K562 (cell line): ENCODE data around the gene ANTKMT. TPM values are rescaled to one million over a fixed set of nuclear protein-coding genes. Genes with fewer than 3 reads are reported as not detected.

Experiments
- ATAC-seq: fragments of 200-7000 bp; cut with Tn5 transposase; 3 replicates; pipeline ENCODE4 v1.9.1; 2020; ENCODE audit warnings: moderate library complexity
- BruUV-seq: library from RNA; stranded (reverse); fragments of 400-500 nt; replicated peaks from 2 replicates; lab custom pipeline; 2021; lab: Mats Ljungman, UMichigan
- CTCF ChIA-PET: fragments of 300-600 bp; formaldehyde crosslinking; extraction: SDS; loops from one replicate; lab custom pipeline; 2021; ENCODE audit warnings: low intra/inter-chr PET ratio; lab: Yijun Ruan, JAX
- POLR2A ChIA-PET: fragments of 300-600, 350-650 bp; sonication (Branson Sonifier 250); formaldehyde crosslinking; extraction: SDS; loops from one replicate; lab custom pipeline; 2021; ENCODE audit warnings: antibody characterized with exemption, inconsistent platforms; lab: Yijun Ruan, JAX
- DNase-seq, 4 experiments: peaks; one replicate each; pipeline versions ENCODE4 v3.0.0 to v3.0.0-alpha.2; 2011 to 2018; ENCODE audit warnings: low spot score in 3 of 4, mixed read lengths in 3 of 4; ENCODE audit errors: extremely low read depth in 1 of 4
- FAIRE-seq: peaks from 2 replicates; lab custom pipeline; 2011; peaks lifted over from hg19 to GRCh38; lab: Jason Lieb, UNC
- H2AFZ ChIP-seq: 2 replicates; pipeline ENCODE4 v1.6.0; 2011; ENCODE audit warnings: low read depth, low read length, control low read depth, inconsistent platforms
- H3K27ac ChIP-seq: fragments of 200-600 bp; 3 replicates; pipeline ENCODE4 v1.8.0; 2011; ENCODE audit warnings: low read depth, mild to moderate bottlenecking, control low read depth, inconsistent platforms, low read length, moderate library complexity, mixed read lengths; ENCODE audit errors: extremely low read depth
- H3K27me3 ChIP-seq, 2 experiments: fragments of 300-600 bp in 1 of 2; 2 replicates in 1 of 2; 3 replicates in 1 of 2; pipeline versions ENCODE4 v1.6.0 to v1.8.0; 2011; ENCODE audit warnings: inconsistent platforms in 2 of 2, low read length in 2 of 2, mild to moderate bottlenecking in 1 of 2, mixed read lengths in 1 of 2, moderate library complexity in 1 of 2; ENCODE audit not compliant: control insufficient read depth in 2 of 2, insufficient read depth in 2 of 2
- H3K36me3 ChIP-seq: fragments of 300-600 bp; 3 replicates; pipeline ENCODE4 v1.8.0; 2011; ENCODE audit warnings: mild to moderate bottlenecking, low read length, inconsistent platforms; ENCODE audit not compliant: control insufficient read depth, insufficient read depth
- H3K4me1 ChIP-seq, 2 experiments: fragments of 200-600 bp in 1 of 2; replicated peaks in 1 of 2; 2 replicates in 1 of 2; 3 replicates in 1 of 2; pipeline versions ENCODE4 v1.5.1 to v1.8.0; 2011; ENCODE audit warnings: inconsistent platforms in 2 of 2, low read length in 2 of 2, mild to moderate bottlenecking in 1 of 2, mixed read lengths in 1 of 2, moderate library complexity in 1 of 2; ENCODE audit not compliant: control insufficient read depth in 2 of 2, insufficient read depth in 2 of 2
- H3K4me2 ChIP-seq: 2 replicates; pipeline ENCODE4 v1.6.1; 2011; ENCODE audit warnings: low read length, control low read depth, inconsistent platforms, mixed read lengths; ENCODE audit not compliant: insufficient read depth
- H3K4me3 ChIP-seq: fragments of 200-600 bp; sonication (generic), shearing (Covaris generic); 2 replicates; pipeline ENCODE4 v1.5.1; 2016; ENCODE audit warnings: control low read depth, inconsistent platforms
- H3K79me2 ChIP-seq: fragments of 200-600 bp; 3 replicates; pipeline ENCODE4 v1.8.0; 2011; ENCODE audit warnings: low read length, inconsistent platforms; ENCODE audit not compliant: control insufficient read depth, insufficient read depth
- H3K9ac ChIP-seq, 2 experiments: 2 replicates each; pipeline versions ENCODE4 v1.6.0 to v1.6.1; 2011; ENCODE audit warnings: low read depth in 2 of 2, low read length in 2 of 2, control low read depth in 1 of 2, inconsistent platforms in 1 of 2, mild to moderate bottlenecking in 1 of 2, mixed read lengths in 1 of 2; ENCODE audit not compliant: insufficient read depth in 1 of 2
- H3K9me1 ChIP-seq: one replicate; pipeline ENCODE4 v1.6.0; 2011; ENCODE audit warnings: inconsistent platforms, mild to moderate bottlenecking, low read length, moderate library complexity; ENCODE audit not compliant: control insufficient read depth, insufficient read depth
- H3K9me3 ChIP-seq: replicated peaks from 2 replicates; pipeline ENCODE4 v1.5.1; 2011; ENCODE audit warnings: low read depth, low read length, inconsistent platforms; ENCODE audit not compliant: control insufficient read depth, insufficient read depth
- H4K20me1 ChIP-seq: replicated peaks from 2 replicates; pipeline ENCODE4 v1.6.1; 2011; ENCODE audit warnings: low read length, inconsistent platforms, mixed read lengths; ENCODE audit not compliant: control insufficient read depth, insufficient read depth
- NBN ChIP-seq: fragments of 450-650 bp; IDR thresholded peaks from 2 replicates; pipeline ENCODE4 v1.6.1; 2016; ENCODE audit warnings: low read depth, mild to moderate bottlenecking
- OTX1 ChIP-seq: fragments of 450-650 bp; formaldehyde crosslinking; IDR thresholded peaks from 2 replicates; pipeline ENCODE4 v1.4.0; 2022; ENCODE audit warnings: mild to moderate bottlenecking
- RBFOX2 ChIP-seq: fragments of 200-400 bp; formaldehyde crosslinking; IDR thresholded peaks from 2 replicates; pipeline ENCODE4 v1.6.1; 2017; ENCODE audit warnings: low read depth, mild to moderate bottlenecking, low read length, moderate library complexity
- SMARCA5 ChIP-seq: fragments of 450-650 bp; IDR thresholded peaks from 2 replicates; pipeline ENCODE4 v1.6.1; 2016
- SRSF1 ChIP-seq: fragments of 200-400 bp; formaldehyde crosslinking; IDR thresholded peaks from 2 replicates; pipeline ENCODE4 v1.6.1; 2017; ENCODE audit warnings: mild to moderate bottlenecking, low read depth, low read length, moderate library complexity
- TBL1XR1 ChIP-seq, 2 experiments: IDR thresholded peaks; 2 replicates each; pipeline ENCODE4 v1.6.1; 2012; ENCODE audit warnings: improper control_type of control experiment in 2 of 2, low read length in 2 of 2, mild to moderate bottlenecking in 1 of 2
- UBTF ChIP-seq, 2 experiments: IDR thresholded peaks; 2 replicates each; pipeline ENCODE4 v1.6.1; 2012; ENCODE audit warnings: improper control_type of control experiment in 2 of 2, low read depth in 2 of 2, low read length in 2 of 2, borderline replicate concordance in 1 of 2
- ZBTB7A ChIP-seq: IDR thresholded peaks from 2 replicates; pipeline ENCODE4 v1.6.1; 2011; ENCODE audit warnings: low read depth, mild to moderate bottlenecking, low read length, moderate library complexity, borderline replicate concordance; ENCODE audit not compliant: control insufficient read depth
- ZNF644 ChIP-seq: fragments of 200-800 bp; sonication (Bioruptor generic); IDR thresholded peaks from 2 replicates; pipeline ENCODE4 v1.6.1; 2016; ENCODE audit warnings: low read depth, missing genetic modification characterization, missing compliant biosample characterization
- WGBS: fragments of 100-300 bp; shearing (Covaris generic); methylation state at CpG from one replicate; pipeline ENCODE4 v1.1.6; 2016; ENCODE audit warnings: low coverage, mixed read lengths; ENCODE audit not compliant: insufficient coverage; ENCODE audit errors: missing lambda C conversion rate; 5-methylcytosine and 5-hydroxymethylcytosine counted together
- in situ Hi-C: fragments of 300-500 bp; cut with MboI; formaldehyde crosslinking; loops from 4 replicates; pipeline ENCODE4 v1.15.0; 2018; ENCODE audit warnings: inconsistent platforms, mixed read lengths
- intact Hi-C: fragments of 100-400 bp; cut with micrococcal nuclease; formaldehyde crosslinking; loops from 2 replicates; pipeline ENCODE4 v1.14.2; 2022
- polyA plus RNA-seq, 8 experiments: library from polyadenylated mRNA; depleted of rRNA in 4 of 8; stranded (reverse) in 5 of 8; unstranded in 3 of 8; fragments of >200 nt; fragmentation: Nextera tagmentation in 2 of 8; fragmentation: Illumina TruSeq in 1 of 8; extraction: Ambion mirVana in 2 of 8; extraction: Trizol in 1 of 8; gene quantifications; 2 replicates each; pipeline versions ENCODE4 v1.2.1 to v1.2.3, GENCODE V29; 2011 to 2014; ENCODE audit warnings: inconsistent platforms in 1 of 8, missing spikeins in 1 of 8
- total RNA-seq, 7 experiments: library from RNA; depleted of rRNA in 6 of 7; stranded (reverse); fragments of >200 nt in 6 of 7; fragmentation: Illumina TruSeq in 2 of 7; extraction: Trizol in 2 of 7; gene quantifications; 2 replicates each; pipeline versions ENCODE4 v1.2.1 to v1.2.3, GENCODE V29; 2011 to 2021; ENCODE audit warnings: low replicate concordance in 1 of 7

Gene ANTKMT
- total and polyA plus RNA-seq, 9 of the 15 experiments (the other 6 are each of a cell fraction or from before 2014, with no cell fraction given), result 0.58 to 217 (median 19.1) TPM

- 19% methylated on average over 27 of the region's 49 CpGs for WGBS
- Histone ChIP-seq H3K9me1 (peaks cover 6% of the 10 kb centered on the region), H3K4me2 (no peak overlapping the region), H2AFZ (no peak overlapping the region), H3K9ac (peak overlapping the region in 1 of 2 experiments; percentile 76; a peak in 1 of 4 replicates), H3K4me1 (peaks cover 0 to 65% of the 10 kb centered on the region in 2 experiments; a peak in 3 of 5 replicates), H3K27ac (no peak overlapping the region), H3K4me3 (no peak overlapping the region), H3K9me3 (no peaks in the 10 kb centered on the region), H4K20me1 (peaks cover 41% of the 10 kb centered on the region), H3K27me3 (peaks cover 8 to 43% of the 10 kb centered on the region in 2 experiments; a peak in 4 of 5 replicates), H3K79me2 (no peaks in the 10 kb centered on the region), H3K36me3 (no peaks in the 10 kb centered on the region)
- ChIA-PET CTCF (no interaction called here), POLR2A (interaction anchor here (0.7 to 1.7 kb wide), 5 partner anchors 10 to 57 kb away, joined by 3 to 9 read pairs (median 3); no protein-coding TSS in a partner anchor)
- DNase-seq, result no peak
- no peak for FAIRE-seq
- intact Hi-C loops, result no loop called here
- no TSS peak for BruUV-seq
- 0 out of 2 replicates have a peak, but pooled peaks have one; percentile 8 for TF ChIP-seq ZNF644
- no peak for TF ChIP-seq NBN
- no peak for TF ChIP-seq SMARCA5
- no peak for TF ChIP-seq TBL1XR1 (IDR thresholded peaks at IDR 0.05; ENCODE audit: low read length in 2 of 2)
- no peak for TF ChIP-seq OTX1
- 0 out of 4 replicates have a peak, but pooled peaks of 1 of the 2 experiments have one; percentile 27 for TF ChIP-seq UBTF (IDR thresholded peaks at IDR 0.05; ENCODE audit: borderline replicate concordance in 1 of 2, low read depth in 2 of 2, low read length in 2 of 2)
- TF ChIP-seq ZBTB7A, result 0 out of 2 replicates have a peak, but pooled peaks have one; percentile 18
- TF ChIP-seq RBFOX2, result 0 out of 2 replicates have a peak, but pooled peaks have one; percentile 10
- TF ChIP-seq SRSF1, result no peak
- in situ Hi-C loops, result no loop called here
- ATAC-seq, result no peak
Observed at GRCh38 chr16:706189-707061, 14.5 kb upstream of the ANTKMT start.
